ENCODE measurements around the gene HSPBP1.

HSPBP1 gene

DNA sequence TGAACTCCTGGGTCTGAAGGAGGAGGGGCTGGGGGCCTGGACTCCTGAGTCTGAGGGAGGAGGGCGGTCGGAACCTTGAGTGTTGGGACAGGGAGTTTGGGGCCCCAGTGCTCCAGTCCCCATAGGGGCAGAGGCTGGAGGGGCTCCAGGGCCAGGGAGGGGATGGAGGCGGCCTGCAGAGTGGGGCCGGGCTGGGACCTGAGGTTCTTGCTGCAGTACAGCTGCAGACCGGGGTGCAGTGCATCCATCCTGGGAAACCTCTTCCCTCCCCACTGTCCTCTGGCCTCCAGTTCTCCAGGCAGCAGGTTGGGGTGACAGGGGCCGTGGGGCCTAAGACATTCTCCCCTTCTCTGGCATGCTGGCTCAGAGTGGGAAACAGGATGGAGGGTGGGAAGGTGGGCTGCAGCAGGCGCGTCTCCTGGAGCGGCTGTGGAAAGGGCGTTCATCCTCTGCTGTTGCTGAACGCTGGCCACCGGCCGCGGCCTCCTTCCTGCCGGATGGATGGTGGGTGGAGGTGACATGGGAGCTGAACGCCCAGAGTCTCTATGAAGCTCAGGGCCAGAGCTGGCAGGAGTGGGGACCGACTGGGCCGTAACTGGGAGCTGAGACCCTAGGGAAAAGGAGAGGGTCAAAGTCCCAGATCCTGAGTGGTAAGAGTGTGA, 5.5 kb upstream of the HSPBP1 start:
- peaks cover 3% of the 10 kb centered on the region for H3K27me3 ChIP-seq (ENCODE audit: insufficient read depth, poor library complexity, severe bottlenecking)
- no peak overlapping the region for H3K27ac ChIP-seq (replicated peaks)
- TF ChIP-seq POLR2AphosphoS5 (IDR thresholded peaks at IDR 0.05; ENCODE audit: low read depth) = no peak
- no peak for TF ChIP-seq SPI1 (IDR thresholded peaks at IDR 0.05; ENCODE audit: borderline replicate concordance, low read depth)
- TF ChIP-seq GABPA (IDR thresholded peaks at IDR 0.05; ENCODE audit: low read depth) = no peak
- no peak for TF ChIP-seq REST (IDR thresholded peaks at IDR 0.05; ENCODE audit: insufficient replicate concordance, low read depth)
- TF ChIP-seq, protein P1, sequence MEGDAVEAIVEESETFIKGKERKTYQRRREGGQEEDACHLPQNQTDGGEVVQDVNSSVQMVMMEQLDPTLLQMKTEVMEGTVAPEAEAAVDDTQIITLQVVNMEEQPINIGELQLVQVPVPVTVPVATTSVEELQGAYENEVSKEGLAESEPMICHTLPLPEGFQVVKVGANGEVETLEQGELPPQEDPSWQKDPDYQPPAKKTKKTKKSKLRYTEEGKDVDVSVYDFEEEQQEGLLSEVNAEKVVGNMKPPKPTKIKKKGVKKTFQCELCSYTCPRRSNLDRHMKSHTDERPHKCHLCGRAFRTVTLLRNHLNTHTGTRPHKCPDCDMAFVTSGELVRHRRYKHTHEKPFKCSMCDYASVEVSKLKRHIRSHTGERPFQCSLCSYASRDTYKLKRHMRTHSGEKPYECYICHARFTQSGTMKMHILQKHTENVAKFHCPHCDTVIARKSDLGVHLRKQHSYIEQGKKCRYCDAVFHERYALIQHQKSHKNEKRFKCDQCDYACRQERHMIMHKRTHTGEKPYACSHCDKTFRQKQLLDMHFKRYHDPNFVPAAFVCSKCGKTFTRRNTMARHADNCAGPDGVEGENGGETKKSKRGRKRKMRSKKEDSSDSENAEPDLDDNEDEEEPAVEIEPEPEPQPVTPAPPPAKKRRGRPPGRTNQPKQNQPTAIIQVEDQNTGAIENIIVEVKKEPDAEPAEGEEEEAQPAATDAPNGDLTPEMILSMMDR (IDR thresholded peaks at IDR 0.05; ENCODE audit: insufficient read depth, low read length) = no peak
- no peak overlapping the region for H3K4me3 ChIP-seq (replicated peaks; ENCODE audit: insufficient read depth, low read length)
- no peak for DNase-seq (ENCODE audit: low read depth in 1 of 2, low spot score in 1 of 2)

GRCh38 chr19:55284405-55285058, 4.6 kb upstream of the HSPBP1 start:
- no peak for TF ChIP-seq POLR2AphosphoS5 (IDR thresholded peaks at IDR 0.05; ENCODE audit: low read depth)
- no peak for TF ChIP-seq SPI1 (IDR thresholded peaks at IDR 0.05; ENCODE audit: borderline replicate concordance, low read depth)
- no peak for TF ChIP-seq GABPA (IDR thresholded peaks at IDR 0.05; ENCODE audit: low read depth)
- TF ChIP-seq REST (IDR thresholded peaks at IDR 0.05; ENCODE audit: insufficient replicate concordance, low read depth) = no peak
- TF ChIP-seq, protein P1 (IDR thresholded peaks at IDR 0.05; ENCODE audit: insufficient read depth, low read length) = no peak
- no peak for DNase-seq (ENCODE audit: low read depth in 1 of 2, low spot score in 1 of 2)
- no peak overlapping the region for H3K4me3 ChIP-seq (replicated peaks; ENCODE audit: insufficient read depth, low read length)
- H3K27ac ChIP-seq (replicated peaks) = no peak overlapping the region
- peaks cover 3% of the 10 kb centered on the region for H3K27me3 ChIP-seq (ENCODE audit: insufficient read depth, poor library complexity, severe bottlenecking)

- no peak for DNase-seq (ENCODE audit: low read depth in 1 of 2, low spot score in 1 of 2)
- no peak for TF ChIP-seq SPI1 (IDR thresholded peaks at IDR 0.05; ENCODE audit: borderline replicate concordance, low read depth)
- TF ChIP-seq, protein P1 (IDR thresholded peaks at IDR 0.05; ENCODE audit: insufficient read depth, low read length) = no peak
- no peak for TF ChIP-seq GABPA (IDR thresholded peaks at IDR 0.05; ENCODE audit: low read depth)
- no peak for TF ChIP-seq POLR2AphosphoS5 (IDR thresholded peaks at IDR 0.05; ENCODE audit: low read depth)
- no peak for TF ChIP-seq REST (IDR thresholded peaks at IDR 0.05; ENCODE audit: insufficient replicate concordance, low read depth)
- peaks cover 3% of the 10 kb centered on the region for H3K27me3 ChIP-seq (ENCODE audit: insufficient read depth, poor library complexity, severe bottlenecking)
- H3K4me3 ChIP-seq (replicated peaks; ENCODE audit: insufficient read depth, low read length) = no peak within 1 kb of the TSS
- H3K27ac ChIP-seq (replicated peaks) = no peak within 1 kb of the TSS
Measured at GRCh38 chr19:55283548-55284377, 3.9 kb upstream of the HSPBP1 start, which contains the start of gene BRSK1. TSS of gene BRSK1 (plus strand) at chr19:55283997. CDS start at chr19:55284443, 446 bp downstream.

All from HL-60 (cell line).